Neural cell (in vitro differentiated cells): Measurements from ENCODE around the gene CACNG6. TPM values are rescaled to one million over a fixed set of nuclear protein-coding genes. Genes with fewer than 3 reads are reported as not detected.

Experiments
- H2AFZ ChIP-seq: fragments of 200-600, 300-800 bp; sonication (generic), shearing (Covaris generic); 2 replicates; pipeline ENCODE4 v1.6.0; 2014; ENCODE audit warnings: low read depth, mild to moderate bottlenecking, antibody characterized with exemption, low read length, moderate library complexity
- H3F3A ChIP-seq: fragments of 200-600 bp; shearing (Covaris generic); 2 replicates; pipeline ENCODE4 v1.6.1; 2016; ENCODE audit warnings: mild to moderate bottlenecking, moderate library complexity, mixed read lengths, antibody characterized with exemption, low read length; ENCODE audit not compliant: insufficient read depth, poor library complexity, severe bottlenecking
- H3K27ac ChIP-seq: fragments of 200-600, 300-800 bp; sonication (generic), shearing (Covaris generic); 2 replicates; pipeline ENCODE4 v1.5.1; 2014; ENCODE audit warnings: mild to moderate bottlenecking, low read length, moderate library complexity
- H3K27me3 ChIP-seq: fragments of 300-800, 200-600 bp; sonication (generic), shearing (Covaris generic); 2 replicates; pipeline ENCODE4 v1.6.0; 2014; ENCODE audit warnings: mild to moderate bottlenecking, low read depth, low read length, moderate library complexity; ENCODE audit not compliant: insufficient read depth
- H3K36me3 ChIP-seq: fragments of 300-800, 200-600 bp; sonication (generic), shearing (Covaris generic); 2 replicates; pipeline ENCODE4 v1.5.1; 2014; ENCODE audit warnings: mild to moderate bottlenecking, antibody characterized with exemption, low read length, moderate library complexity; ENCODE audit not compliant: insufficient read depth
- H3K4me2 ChIP-seq: fragments of 300-800, 200-600 bp; sonication (generic), shearing (Covaris generic); 2 replicates; pipeline ENCODE4 v1.6.0; 2014; ENCODE audit warnings: mild to moderate bottlenecking, low read length
- H3K4me3 ChIP-seq: fragments of 300-800, 200-600 bp; sonication (generic), shearing (Covaris generic); 2 replicates; pipeline ENCODE4 v1.5.1; 2014; ENCODE audit warnings: mild to moderate bottlenecking, low read length, moderate library complexity
- H3K79me2 ChIP-seq: fragments of 200-600 bp; shearing (Covaris generic); replicated peaks from 2 replicates; pipeline ENCODE4 v1.6.0; 2014; ENCODE audit warnings: mild to moderate bottlenecking, low read length, moderate library complexity; ENCODE audit not compliant: insufficient read depth
- H3K9ac ChIP-seq: fragments of 300-800, 200-600 bp; sonication (generic), shearing (Covaris generic); 2 replicates; pipeline ENCODE4 v1.6.1; 2016; ENCODE audit warnings: mild to moderate bottlenecking, low read length, mixed read lengths
- H3K9me2 ChIP-seq: fragments of 200-600 bp; shearing (Covaris generic); 2 replicates; pipeline ENCODE4 v1.6.1; 2016; ENCODE audit warnings: mild to moderate bottlenecking, low read length, mixed read lengths; ENCODE audit not compliant: insufficient read depth
- H3K9me3 ChIP-seq: fragments of 200-600, 300-800 bp; sonication (generic), shearing (Covaris generic); 2 replicates; pipeline ENCODE4 v1.6.1; 2016; ENCODE audit warnings: mild to moderate bottlenecking, mixed run types, low read length, moderate library complexity, mixed read lengths
- H4K20me1 ChIP-seq: fragments of 200-600 bp; shearing (Covaris generic); 2 replicates; pipeline ENCODE4 v1.6.1; 2016; ENCODE audit warnings: mild to moderate bottlenecking, mixed run types; ENCODE audit not compliant: insufficient read depth
- CTCF ChIP-seq: fragments of 450-650 bp; IDR thresholded peaks from 2 replicates; pipeline ENCODE4 v1.5.1; 2014; ENCODE audit warnings: antibody characterized with exemption, mild to moderate bottlenecking, moderate library complexity; ENCODE audit not compliant: poor library complexity, severe bottlenecking
- EP300 ChIP-seq: fragments of 450-650 bp; conservative IDR thresholded peaks from 2 replicates; pipeline ENCODE4 v1.6.1; 2014; ENCODE audit warnings: antibody characterized with exemption, mild to moderate bottlenecking, moderate library complexity; ENCODE audit not compliant: poor library complexity, severe bottlenecking
- EZH2 ChIP-seq: fragments of 200-600, 300-800 bp; shearing (Covaris generic), sonication (generic); IDR thresholded peaks from 2 replicates; pipeline ENCODE4 v1.6.1; 2014; ENCODE audit warnings: antibody characterized with exemption, low read length, borderline replicate concordance, mild to moderate bottlenecking; ENCODE audit not compliant: insufficient read depth, poor library complexity, severe bottlenecking
- MXI1 ChIP-seq: fragments of 450-650 bp; conservative IDR thresholded peaks from 2 replicates; pipeline ENCODE4 v1.6.1; 2014; ENCODE audit warnings: antibody characterized with exemption, mild to moderate bottlenecking; ENCODE audit not compliant: poor library complexity, severe bottlenecking
- POLR2AphosphoS5 ChIP-seq: IDR thresholded peaks from 2 replicates; pipeline ENCODE4 v1.6.1; 2012
- RAD21 ChIP-seq: fragments of 450-650 bp; conservative IDR thresholded peaks from 2 replicates; pipeline ENCODE4 v1.6.1; 2014; ENCODE audit warnings: antibody characterized with exemption, mild to moderate bottlenecking, moderate library complexity
- REST ChIP-seq: IDR thresholded peaks from 2 replicates; pipeline ENCODE4 v1.6.1; 2012; ENCODE audit warnings: borderline replicate concordance
- SMC3 ChIP-seq: fragments of 450-650 bp; conservative IDR thresholded peaks from 2 replicates; pipeline ENCODE4 v1.6.1; 2014; ENCODE audit warnings: antibody characterized with exemption, mild to moderate bottlenecking, moderate library complexity; ENCODE audit not compliant: poor library complexity
- TAF1 ChIP-seq: IDR thresholded peaks from 2 replicates; pipeline ENCODE4 v1.6.1; 2012; ENCODE audit warnings: low read depth
- polyA plus RNA-seq: library from polyadenylated mRNA; depleted of rRNA; stranded (reverse); fragments of >200 nt; gene quantifications from 2 replicates; pipeline ENCODE4 v1.2.3, GENCODE V29; 2014

Gene CACNG6
- polyA plus RNA-seq, 1 donor from 2014 or later = 0.28 TPM

- Histone ChIP-seq H3K9ac (no peak overlapping the region), H3K9me3 (no peaks in the 10 kb centered on the region), H3K4me2 (no peak overlapping the region), H3K4me3 (no peak overlapping the region), H4K20me1 (no peaks in the 10 kb centered on the region), H3K79me2 (no peaks in the 10 kb centered on the region), H3K36me3 (no peaks in the 10 kb centered on the region), H3K9me2 (no peaks in the 10 kb centered on the region), H3F3A (no peaks in the 10 kb centered on the region), H2AFZ (no peak overlapping the region), H3K27ac (no peak overlapping the region), H3K27me3 (no peaks in the 10 kb centered on the region)
- TF ChIP-seq MXI1 (no peak), REST (no peak), EZH2 (no peak), RAD21 (no peak), POLR2AphosphoS5 (no peak), CTCF (no peak), EP300 (no peak), SMC3 (no peak)
Observed at GRCh38 chr19:53993448-53993847, 2.0 kb downstream of the CACNG6 start.

GRCh38 chr19:53994811-53995210, 3.4 kb downstream of the CACNG6 start:
- Histone ChIP-seq H3K9me3 (no peaks in the 10 kb centered on the region), H3K27me3 (no peaks in the 10 kb centered on the region)

More at GRCh38 chr19:53994811-53995210, 3.4 kb downstream of the CACNG6 start:
- H3K9ac ChIP-seq = no peak overlapping the region
- no peak overlapping the region for H3K4me2 ChIP-seq
- H3K79me2 ChIP-seq = no peaks in the 10 kb centered on the region
- no peaks in the 10 kb centered on the region for H3F3A ChIP-seq
- H3K9me2 ChIP-seq = no peaks in the 10 kb centered on the region
- H2AFZ ChIP-seq = no peak overlapping the region
- no peaks in the 10 kb centered on the region for H3K36me3 ChIP-seq
- no peak for TF ChIP-seq EZH2
- TF ChIP-seq SMC3 = no peak
- TF ChIP-seq MXI1 = no peak
- no peak for TF ChIP-seq CTCF
- TF ChIP-seq EP300 = no peak
- no peak for TF ChIP-seq RAD21
- TF ChIP-seq TAF1 = no peak
- no peak for TF ChIP-seq POLR2AphosphoS5
- H4K20me1 ChIP-seq = no peaks in the 10 kb centered on the region
- no peak overlapping the region for H3K4me3 ChIP-seq
- H3K27ac ChIP-seq = no peak overlapping the region
